Kidney epithelial cell (primary cell): ENCODE measurements around the gene MYL6B. TPM values are rescaled to one million over a fixed set of nuclear protein-coding genes. Genes with fewer than 3 reads are reported as not detected.

Experiments
- DNase-seq: peaks from one replicate; pipeline ENCODE4 v3.0.0-alpha.2; 2010; ENCODE audit warnings: low read depth
- H3K27me3 ChIP-seq: 2 replicates; pipeline ENCODE4 v1.6.0; 2011; ENCODE audit warnings: low read length; ENCODE audit not compliant: control insufficient read depth, insufficient read depth
- H3K36me3 ChIP-seq: 2 replicates; pipeline ENCODE4 v1.5.1; 2011; ENCODE audit warnings: low read length; ENCODE audit not compliant: control insufficient read depth, insufficient read depth
- H3K4me3 ChIP-seq: 2 replicates; pipeline ENCODE4 v1.5.1; 2011; ENCODE audit warnings: low read depth, mild to moderate bottlenecking, control low read depth, low read length
- CTCF ChIP-seq: IDR thresholded peaks from 2 replicates; pipeline ENCODE4 v1.5.1; 2011; ENCODE audit warnings: mild to moderate bottlenecking, moderate library complexity, low read length, control low read depth, inconsistent platforms; ENCODE audit not compliant: insufficient read depth, poor library complexity, severe bottlenecking
- total RNA-seq: library from RNA; depleted of rRNA; stranded (reverse); fragments of >200 nt; gene quantifications from 2 replicates; pipeline ENCODE4 v1.2.3, GENCODE V29; 2015

The MYL6B gene
- total RNA-seq, 1 donor from 2014 or later, result 107 TPM

GRCh38 chr12:56158029-56158925 is 5.9 kb downstream of the MYL6B start, which contains the start of gene MYL6:
TSS of gene MYL6 (plus strand) at chr12:56158359. CDS start at chr12:56158402, 43 bp downstream.
- H3K27me3 ChIP-seq, result no peaks in the 10 kb centered on the region
- TF ChIP-seq CTCF, result no peak
- H3K4me3 ChIP-seq, result peak within 1 kb of the TSS; percentile 66
- peak; percentile 91 for DNase-seq
- H3K36me3 ChIP-seq, result peaks cover 8% of the 10 kb centered on the region

DNA sequence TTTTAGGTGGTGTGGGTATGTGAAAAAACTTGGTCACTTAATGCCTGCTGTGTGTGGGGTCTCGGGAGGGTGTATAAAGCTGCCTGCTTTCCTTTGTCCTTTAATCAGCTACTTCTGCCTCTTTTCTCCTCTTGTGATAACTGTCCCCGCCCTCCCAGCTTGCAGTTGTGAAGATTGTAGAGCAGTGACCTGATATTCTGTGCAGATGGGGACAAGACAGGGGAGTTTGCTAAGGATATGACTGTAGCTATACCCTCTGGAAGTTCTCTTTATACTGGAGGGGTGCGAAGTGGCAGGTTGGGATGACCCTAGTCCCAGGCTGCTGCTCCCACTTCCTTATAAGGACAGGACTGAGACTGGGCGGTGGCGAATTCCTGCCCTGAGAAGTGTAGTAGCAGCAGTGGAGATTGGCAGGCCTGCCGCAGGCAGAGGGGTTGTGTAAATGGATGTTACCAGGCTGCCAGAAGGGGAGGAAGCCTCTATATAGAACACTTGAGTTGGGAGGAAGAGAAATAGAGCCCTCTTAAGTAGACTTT is 6.6 kb downstream of the MYL6B start:
- Histone ChIP-seq H3K4me3 (peak overlapping the region; percentile 66), H3K27me3 (no peaks in the 10 kb centered on the region), H3K36me3 (peaks cover 8% of the 10 kb centered on the region)
- DNase-seq, result peak; percentile 37
- no peak for TF ChIP-seq CTCF

- Histone ChIP-seq H3K4me3 (peak overlapping the region; percentile 66), H3K27me3 (no peaks in the 10 kb centered on the region), H3K36me3 (peaks cover 8% of the 10 kb centered on the region)
- TF ChIP-seq CTCF, result no peak
- DNase-seq, result no peak
Measured at GRCh38 chr12:56159482-56160192, 7.2 kb downstream of the MYL6B start.

DNA sequence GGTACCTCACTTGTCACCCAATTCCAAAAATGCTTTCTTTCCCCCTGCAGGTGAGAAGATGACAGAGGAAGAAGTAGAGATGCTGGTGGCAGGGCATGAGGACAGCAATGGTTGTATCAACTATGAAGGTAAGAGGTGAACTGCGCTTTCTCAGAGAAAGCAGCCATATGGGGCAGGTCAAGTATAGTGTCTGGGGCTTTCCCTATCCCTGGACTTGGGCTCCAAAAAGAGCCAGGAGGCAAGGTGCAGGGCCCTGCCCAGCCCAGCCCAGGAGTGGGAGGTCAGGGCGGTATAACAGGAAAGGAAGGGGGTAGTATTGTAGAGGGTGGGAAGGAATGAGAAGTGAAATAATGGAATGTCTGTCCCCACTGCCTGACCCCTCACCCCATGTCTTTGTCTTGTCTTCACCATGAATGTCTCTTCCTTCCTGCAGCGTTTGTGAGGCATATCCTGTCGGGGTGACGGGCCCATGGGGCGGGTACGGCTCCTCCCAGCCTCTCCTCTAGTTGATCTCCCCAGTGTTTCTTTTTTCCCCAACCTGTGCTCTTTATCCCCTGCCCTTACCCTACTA is 7.9 kb downstream of the MYL6B start:
- H3K36me3 ChIP-seq, result peaks cover 7% of the 10 kb centered on the region
- H3K27me3 ChIP-seq, result no peaks in the 10 kb centered on the region
- TF ChIP-seq CTCF, result no peak
- DNase-seq, result no peak
- H3K4me3 ChIP-seq, result peak overlapping the region; percentile 66

- H3K36me3 ChIP-seq, result peaks cover 6% of the 10 kb centered on the region
- no peak for DNase-seq
- no peak for TF ChIP-seq CTCF
- no peaks in the 10 kb centered on the region for H3K27me3 ChIP-seq
- peak overlapping the region; percentile 66 for H3K4me3 ChIP-seq
Measured at GRCh38 chr12:56160894-56161689, 8.7 kb downstream of the MYL6B start.
